CD4-positive, alpha-beta T cell treated with Interleukin-1 beta for 1 hour (primary cell): ENCODE data around the gene GNA12.
A peak's percentile ranks its signal among the peaks of the same experiment; 100 is the strongest.

ENCODE experiments used
- DNase-seq, 2 donors: peaks; one replicate each; pipeline ENCODE4 v3.0.0-alpha.2; 2020 to 2022

GNA12 gene

GRCh38 chr7:2834748-2835441 lies 9.2 kb downstream of the GNA12 start:
- DNase-seq = no peak

- DNase-seq = no peak
Measured at GRCh38 chr7:2833083-2833910, 10.8 kb downstream of the GNA12 start.

GRCh38 chr7:2832461-2832860 lies 11.6 kb downstream of the GNA12 start:
- DNase-seq = no peak

GRCh38 chr7:2830609-2831376 lies 13.3 kb downstream of the GNA12 start:
- no peak for DNase-seq

- no peak for DNase-seq
Measured at GRCh38 chr7:2829040-2829439, 15.1 kb downstream of the GNA12 start.

GRCh38 chr7:2826771-2827170 lies 17.3 kb downstream of the GNA12 start:
- no peak for DNase-seq

- no peak for DNase-seq
Measured at GRCh38 chr7:2825559-2826227, 18.4 kb downstream of the GNA12 start.

GRCh38 chr7:2824678-2825461 lies 19.2 kb downstream of the GNA12 start:
- DNase-seq = no peak

- no peak for DNase-seq
Measured at GRCh38 chr7:2824026-2824677, 20.0 kb downstream of the GNA12 start.

- DNase-seq = no peak
Measured at GRCh38 chr7:2823130-2823529, 21.0 kb downstream of the GNA12 start.

- peak in 1 of 2 donors; percentile 9 for DNase-seq
Measured at GRCh38 chr7:2821842-2822507, 22.1 kb downstream of the GNA12 start.

- DNase-seq = peak in 1 of 2 donors; percentile 15
Measured at GRCh38 chr7:2821161-2821841, 22.8 kb downstream of the GNA12 start.

- peak in 1 of 2 donors; percentile 50 for DNase-seq
Measured at GRCh38 chr7:2820508-2820934, 23.6 kb downstream of the GNA12 start.

GRCh38 chr7:2819954-2820397 lies 24.1 kb downstream of the GNA12 start:
- DNase-seq = no peak

GRCh38 chr7:2819161-2819953 lies 24.8 kb downstream of the GNA12 start:
- DNase-seq = no peak

GRCh38 chr7:2818653-2819052 lies 25.5 kb downstream of the GNA12 start:
- no peak for DNase-seq

- DNase-seq = no peak
Measured at GRCh38 chr7:2818121-2818520, 26.0 kb downstream of the GNA12 start.

GRCh38 chr7:2817456-2817855 lies 26.7 kb downstream of the GNA12 start:
- DNase-seq = no peak

GRCh38 chr7:2815875-2816245 lies 28.2 kb downstream of the GNA12 start:
- DNase-seq = no peak
